ENCODE measurements around the gene ASXL2. TPM values are rescaled to one million over a fixed set of nuclear protein-coding genes. Genes with fewer than 3 reads are reported as not detected.
"Not testable (repeated sequence)": the region's sequence is repeated elsewhere in the genome, so short reads cannot be mapped to it uniquely, and the experiment has no call there.

Gene ASXL2
- total RNA-seq, 4 donors from 2014 or later: 4.6 to 29.7 (median 10.6) TPM

DNA sequence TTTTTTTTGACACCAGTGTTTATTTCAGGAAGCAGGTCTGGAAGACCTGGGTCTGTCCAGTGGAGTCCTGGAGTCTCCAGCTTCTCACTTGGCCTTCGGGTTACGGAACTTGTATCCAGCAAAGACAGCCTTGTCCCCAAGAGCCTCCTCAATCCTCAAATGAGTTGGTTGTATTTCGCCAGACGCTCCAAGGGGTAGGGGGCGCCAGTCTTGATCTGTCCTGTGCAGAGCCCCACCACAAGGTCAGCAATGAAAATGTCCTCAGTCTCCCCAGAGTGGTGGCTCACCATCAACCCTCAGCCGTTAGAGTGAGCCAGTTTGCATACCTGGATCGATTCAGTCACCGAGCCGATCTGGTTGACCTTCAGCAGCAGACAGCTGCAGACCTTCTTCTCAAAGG lies 21.9 kb downstream of the ASXL2 start:
- intact Hi-C loops (cut with DNase I; ENCODE audit: low total_unique reads): no loop called here

DNA sequence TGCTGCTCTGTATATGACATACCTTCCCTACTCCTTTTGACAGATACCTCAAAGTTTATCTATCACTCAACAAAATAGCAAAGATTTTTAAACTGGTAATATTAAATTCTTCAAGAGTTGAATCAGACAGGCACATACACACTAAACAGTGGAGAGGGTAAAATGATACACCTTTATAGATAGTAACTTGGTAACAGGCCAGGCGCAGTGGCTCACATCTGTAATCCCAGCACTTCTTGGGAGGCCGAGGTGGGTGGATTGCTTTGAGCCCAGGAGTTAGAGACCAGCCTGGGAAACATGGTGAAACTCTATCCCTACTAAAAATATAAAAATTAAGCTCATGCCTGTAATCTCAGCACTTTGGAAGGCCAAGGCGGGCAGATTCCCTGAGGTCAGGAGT lies 23.2 kb downstream of the ASXL2 start:
- no peak for DNase-seq
- no peaks in the 10 kb centered on the region for H3K9me3 ChIP-seq
- no peak overlapping the region for H3K27ac ChIP-seq
- no peaks in the 10 kb centered on the region for H3K36me3 ChIP-seq
- no peak overlapping the region for H3K4me3 ChIP-seq
- intact Hi-C loops (cut with DNase I; ENCODE audit: low total_unique reads): no loop called here
- no peak for TF ChIP-seq POLR2A (IDR thresholded peaks at IDR 0.05)
- TF ChIP-seq, protein P1, sequence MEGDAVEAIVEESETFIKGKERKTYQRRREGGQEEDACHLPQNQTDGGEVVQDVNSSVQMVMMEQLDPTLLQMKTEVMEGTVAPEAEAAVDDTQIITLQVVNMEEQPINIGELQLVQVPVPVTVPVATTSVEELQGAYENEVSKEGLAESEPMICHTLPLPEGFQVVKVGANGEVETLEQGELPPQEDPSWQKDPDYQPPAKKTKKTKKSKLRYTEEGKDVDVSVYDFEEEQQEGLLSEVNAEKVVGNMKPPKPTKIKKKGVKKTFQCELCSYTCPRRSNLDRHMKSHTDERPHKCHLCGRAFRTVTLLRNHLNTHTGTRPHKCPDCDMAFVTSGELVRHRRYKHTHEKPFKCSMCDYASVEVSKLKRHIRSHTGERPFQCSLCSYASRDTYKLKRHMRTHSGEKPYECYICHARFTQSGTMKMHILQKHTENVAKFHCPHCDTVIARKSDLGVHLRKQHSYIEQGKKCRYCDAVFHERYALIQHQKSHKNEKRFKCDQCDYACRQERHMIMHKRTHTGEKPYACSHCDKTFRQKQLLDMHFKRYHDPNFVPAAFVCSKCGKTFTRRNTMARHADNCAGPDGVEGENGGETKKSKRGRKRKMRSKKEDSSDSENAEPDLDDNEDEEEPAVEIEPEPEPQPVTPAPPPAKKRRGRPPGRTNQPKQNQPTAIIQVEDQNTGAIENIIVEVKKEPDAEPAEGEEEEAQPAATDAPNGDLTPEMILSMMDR (IDR thresholded peaks at IDR 0.05): no peak
- H3K27me3 ChIP-seq: no peaks in the 10 kb centered on the region
- no peaks in the 10 kb centered on the region for H3K4me1 ChIP-seq

More for the DNA sequence above, 21.9 kb downstream of the ASXL2 start:
- TF ChIP-seq POLR2A (IDR thresholded peaks at IDR 0.05): no peak
- TF ChIP-seq, protein P1 (IDR thresholded peaks at IDR 0.05): no peak
- H3K9me3 ChIP-seq: no peaks in the 10 kb centered on the region
- H3K4me1 ChIP-seq: no peaks in the 10 kb centered on the region
- H3K27me3 ChIP-seq: no peaks in the 10 kb centered on the region
- H3K36me3 ChIP-seq: no peaks in the 10 kb centered on the region
- H3K4me3 ChIP-seq: no peak overlapping the region
- no peak for DNase-seq
- no peak overlapping the region for H3K27ac ChIP-seq

DNA sequence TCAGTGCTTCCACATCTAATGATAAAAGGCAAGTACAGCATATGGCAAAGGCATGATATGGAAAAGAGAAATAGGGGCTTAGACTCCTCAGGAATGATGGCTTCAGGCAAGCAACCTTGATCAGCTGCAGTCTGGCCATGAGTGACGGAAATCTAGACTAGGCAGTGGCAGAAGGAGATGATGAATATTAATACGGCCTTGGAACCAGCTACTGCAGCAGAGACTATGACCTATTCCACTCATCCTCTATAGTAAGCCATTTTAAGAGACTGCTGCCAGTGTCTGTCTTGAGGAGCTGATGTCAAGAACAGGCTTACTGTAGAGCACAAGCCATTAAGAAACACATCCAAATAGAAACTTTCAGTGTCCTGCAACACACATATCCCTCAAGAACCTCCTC lies 23.7 kb downstream of the ASXL2 start:
- no peaks in the 10 kb centered on the region for H3K9me3 ChIP-seq
- H3K4me3 ChIP-seq: no peak overlapping the region
- TF ChIP-seq, protein P1 (IDR thresholded peaks at IDR 0.05): no peak
- TF ChIP-seq POLR2A (IDR thresholded peaks at IDR 0.05): no peak
- intact Hi-C loops (cut with DNase I; ENCODE audit: low total_unique reads): no loop called here
- H3K4me1 ChIP-seq: no peaks in the 10 kb centered on the region
- no peak for DNase-seq
- no peaks in the 10 kb centered on the region for H3K36me3 ChIP-seq
- H3K27me3 ChIP-seq: no peaks in the 10 kb centered on the region
- H3K27ac ChIP-seq: no peak overlapping the region

DNA sequence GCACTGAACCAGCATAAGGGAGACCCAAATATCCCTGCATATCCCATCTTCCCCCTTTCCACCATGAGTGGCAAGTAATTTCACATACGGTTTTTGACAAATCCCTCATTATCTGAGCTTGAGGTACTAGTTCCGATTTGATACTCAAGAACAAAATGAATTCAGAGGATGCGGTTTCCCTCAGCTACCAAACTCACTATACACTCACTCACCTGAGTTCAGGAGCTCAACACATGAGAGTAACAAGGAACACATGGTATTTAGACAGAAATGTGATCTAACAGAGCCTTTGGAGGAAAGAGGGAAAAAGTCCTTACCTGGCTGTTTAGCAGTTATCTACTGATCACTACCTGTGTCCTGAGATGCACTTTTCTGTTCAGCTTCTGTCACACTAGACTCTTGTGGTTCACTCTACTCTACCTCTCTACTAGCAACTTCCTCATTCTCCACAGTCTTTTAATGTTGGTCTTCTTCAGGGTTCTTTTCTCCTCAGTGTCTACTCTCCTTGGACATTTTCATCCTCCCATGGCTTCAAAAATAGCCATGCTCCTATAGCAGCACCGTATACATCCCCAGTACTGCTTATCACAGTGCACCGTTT lies 25.1 kb downstream of the ASXL2 start:
- Histone ChIP-seq H3K27me3 (no peaks in the 10 kb centered on the region), H3K4me3 (no peak overlapping the region), H3K4me1 (no peaks in the 10 kb centered on the region), H3K36me3 (no peaks in the 10 kb centered on the region), H3K9me3 (no peaks in the 10 kb centered on the region), H3K27ac (no peak overlapping the region)
- DNase-seq: no peak
- intact Hi-C loops (cut with DNase I; ENCODE audit: low total_unique reads): no loop called here
- TF ChIP-seq, protein P1 (IDR thresholded peaks at IDR 0.05): no peak
- TF ChIP-seq POLR2A (IDR thresholded peaks at IDR 0.05): no peak

DNA sequence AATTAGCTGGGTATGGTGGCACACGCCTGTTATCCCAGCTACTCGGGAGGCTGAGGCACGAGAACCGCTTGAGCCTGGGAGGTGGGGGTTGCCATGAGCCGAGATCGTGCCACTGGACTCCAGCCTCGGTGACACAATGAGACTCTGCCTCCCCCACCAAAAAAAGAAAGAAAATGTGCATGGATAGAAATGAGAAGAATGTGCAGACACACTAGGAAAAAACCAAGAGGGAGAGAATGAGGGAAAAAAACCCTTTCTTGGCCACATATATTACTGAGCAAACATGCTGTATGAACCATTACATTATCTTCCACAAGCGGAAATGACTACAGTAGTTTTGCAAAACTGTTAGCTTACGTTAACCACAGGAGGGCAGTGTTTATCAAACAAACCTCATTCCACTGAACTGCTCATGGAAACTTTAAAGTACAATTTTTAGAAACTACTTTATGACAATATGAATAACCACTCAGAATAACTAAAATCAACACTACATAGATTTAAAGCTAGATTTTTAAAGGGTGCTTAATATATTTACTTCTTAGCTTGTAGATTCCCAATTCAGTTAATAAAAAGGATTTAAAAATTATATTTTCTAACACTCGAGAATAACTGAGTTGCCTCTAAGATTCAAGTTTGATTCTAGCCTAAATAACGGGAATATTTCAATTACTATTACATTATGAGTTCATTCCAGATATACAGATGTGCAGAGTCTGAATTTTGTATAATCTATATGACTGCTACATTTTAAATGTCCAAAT lies 26.4 kb downstream of the ASXL2 start:
- H3K9me3 ChIP-seq: no peaks in the 10 kb centered on the region
- no peak for DNase-seq
- H3K36me3 ChIP-seq: no peaks in the 10 kb centered on the region
- TF ChIP-seq, protein P1 (IDR thresholded peaks at IDR 0.05): peak; percentile 27 to 70 (median 65)
- no peak for TF ChIP-seq POLR2A (IDR thresholded peaks at IDR 0.05)
- intact Hi-C loops (cut with DNase I; ENCODE audit: low total_unique reads): no loop called here
- H3K27me3 ChIP-seq: no peaks in the 10 kb centered on the region
- H3K4me3 ChIP-seq: no peak overlapping the region
- no peak overlapping the region for H3K27ac ChIP-seq
- no peaks in the 10 kb centered on the region for H3K4me1 ChIP-seq

- intact Hi-C loops (cut with DNase I; ENCODE audit: low total_unique reads); H3K27ac ChIP-seq; DNase-seq; H3K4me1 ChIP-seq; H3K9me3 ChIP-seq; H3K27me3 ChIP-seq; H3K36me3 ChIP-seq; H3K4me3 ChIP-seq: not testable (repeated sequence)
These were observed 27.9 kb downstream of the ASXL2 start for GRCh38 chr2:25850400-25850799.

GRCh38 chr2:25849350-25849749 lies 28.9 kb downstream of the ASXL2 start:
- H3K9me3 ChIP-seq; H3K4me1 ChIP-seq; intact Hi-C loops (cut with DNase I; ENCODE audit: low total_unique reads); H3K27me3 ChIP-seq; H3K36me3 ChIP-seq; DNase-seq; H3K27ac ChIP-seq; H3K4me3 ChIP-seq: not testable (repeated sequence)
